ENCODE data around the gene CREB5. TPM values are rescaled to one million over a fixed set of nuclear protein-coding genes. Genes with fewer than 3 reads are reported as not detected.

CREB5 gene
- total and polyA plus RNA-seq, 2 experiments from 2014 or later, result 2.4 to 4.4 TPM

- no peak for TF ChIP-seq EZH2phosphoT487 (IDR thresholded peaks at IDR 0.05; ENCODE audit: unreplicated experiment)
- no peak for TF ChIP-seq CTCF (conservative IDR thresholded peaks at IDR 0.05; ENCODE audit: low read depth in 2 of 2)
- TF ChIP-seq, protein P1, sequence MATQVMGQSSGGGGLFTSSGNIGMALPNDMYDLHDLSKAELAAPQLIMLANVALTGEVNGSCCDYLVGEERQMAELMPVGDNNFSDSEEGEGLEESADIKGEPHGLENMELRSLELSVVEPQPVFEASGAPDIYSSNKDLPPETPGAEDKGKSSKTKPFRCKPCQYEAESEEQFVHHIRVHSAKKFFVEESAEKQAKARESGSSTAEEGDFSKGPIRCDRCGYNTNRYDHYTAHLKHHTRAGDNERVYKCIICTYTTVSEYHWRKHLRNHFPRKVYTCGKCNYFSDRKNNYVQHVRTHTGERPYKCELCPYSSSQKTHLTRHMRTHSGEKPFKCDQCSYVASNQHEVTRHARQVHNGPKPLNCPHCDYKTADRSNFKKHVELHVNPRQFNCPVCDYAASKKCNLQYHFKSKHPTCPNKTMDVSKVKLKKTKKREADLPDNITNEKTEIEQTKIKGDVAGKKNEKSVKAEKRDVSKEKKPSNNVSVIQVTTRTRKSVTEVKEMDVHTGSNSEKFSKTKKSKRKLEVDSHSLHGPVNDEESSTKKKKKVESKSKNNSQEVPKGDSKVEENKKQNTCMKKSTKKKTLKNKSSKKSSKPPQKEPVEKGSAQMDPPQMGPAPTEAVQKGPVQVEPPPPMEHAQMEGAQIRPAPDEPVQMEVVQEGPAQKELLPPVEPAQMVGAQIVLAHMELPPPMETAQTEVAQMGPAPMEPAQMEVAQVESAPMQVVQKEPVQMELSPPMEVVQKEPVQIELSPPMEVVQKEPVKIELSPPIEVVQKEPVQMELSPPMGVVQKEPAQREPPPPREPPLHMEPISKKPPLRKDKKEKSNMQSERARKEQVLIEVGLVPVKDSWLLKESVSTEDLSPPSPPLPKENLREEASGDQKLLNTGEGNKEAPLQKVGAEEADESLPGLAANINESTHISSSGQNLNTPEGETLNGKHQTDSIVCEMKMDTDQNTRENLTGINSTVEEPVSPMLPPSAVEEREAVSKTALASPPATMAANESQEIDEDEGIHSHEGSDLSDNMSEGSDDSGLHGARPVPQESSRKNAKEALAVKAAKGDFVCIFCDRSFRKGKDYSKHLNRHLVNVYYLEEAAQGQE (IDR thresholded peaks at IDR 0.05; ENCODE audit: unreplicated experiment), result no peak
- no peak for TF ChIP-seq POLR2AphosphoS5 (IDR thresholded peaks at IDR 0.05; ENCODE audit: low read depth)
- TF ChIP-seq CREB1 (CRISPR knock-in tag; IDR thresholded peaks at IDR 0.05; ENCODE audit: low read depth), result no peak
- TF ChIP-seq STAT1 (IDR thresholded peaks at IDR 0.05; ENCODE audit: unreplicated experiment), result no peak
- no peak for TF ChIP-seq ZNF331 (CRISPR knock-in tag; IDR thresholded peaks at IDR 0.05; ENCODE audit: low read depth)
- no peak for TF ChIP-seq ZNF114 (CRISPR knock-in tag; IDR thresholded peaks at IDR 0.05)
- TF ChIP-seq, protein P2, sequence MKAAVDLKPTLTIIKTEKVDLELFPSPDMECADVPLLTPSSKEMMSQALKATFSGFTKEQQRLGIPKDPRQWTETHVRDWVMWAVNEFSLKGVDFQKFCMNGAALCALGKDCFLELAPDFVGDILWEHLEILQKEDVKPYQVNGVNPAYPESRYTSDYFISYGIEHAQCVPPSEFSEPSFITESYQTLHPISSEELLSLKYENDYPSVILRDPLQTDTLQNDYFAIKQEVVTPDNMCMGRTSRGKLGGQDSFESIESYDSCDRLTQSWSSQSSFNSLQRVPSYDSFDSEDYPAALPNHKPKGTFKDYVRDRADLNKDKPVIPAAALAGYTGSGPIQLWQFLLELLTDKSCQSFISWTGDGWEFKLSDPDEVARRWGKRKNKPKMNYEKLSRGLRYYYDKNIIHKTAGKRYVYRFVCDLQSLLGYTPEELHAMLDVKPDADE (IDR thresholded peaks at IDR 0.05), result no peak
- no peak for TF ChIP-seq EZH2 (IDR thresholded peaks at IDR 0.05; ENCODE audit: low read depth, unreplicated experiment)
- no peak for TF ChIP-seq JUNB (IDR thresholded peaks at IDR 0.05; ENCODE audit: unreplicated experiment)
- TF ChIP-seq, protein P3, sequence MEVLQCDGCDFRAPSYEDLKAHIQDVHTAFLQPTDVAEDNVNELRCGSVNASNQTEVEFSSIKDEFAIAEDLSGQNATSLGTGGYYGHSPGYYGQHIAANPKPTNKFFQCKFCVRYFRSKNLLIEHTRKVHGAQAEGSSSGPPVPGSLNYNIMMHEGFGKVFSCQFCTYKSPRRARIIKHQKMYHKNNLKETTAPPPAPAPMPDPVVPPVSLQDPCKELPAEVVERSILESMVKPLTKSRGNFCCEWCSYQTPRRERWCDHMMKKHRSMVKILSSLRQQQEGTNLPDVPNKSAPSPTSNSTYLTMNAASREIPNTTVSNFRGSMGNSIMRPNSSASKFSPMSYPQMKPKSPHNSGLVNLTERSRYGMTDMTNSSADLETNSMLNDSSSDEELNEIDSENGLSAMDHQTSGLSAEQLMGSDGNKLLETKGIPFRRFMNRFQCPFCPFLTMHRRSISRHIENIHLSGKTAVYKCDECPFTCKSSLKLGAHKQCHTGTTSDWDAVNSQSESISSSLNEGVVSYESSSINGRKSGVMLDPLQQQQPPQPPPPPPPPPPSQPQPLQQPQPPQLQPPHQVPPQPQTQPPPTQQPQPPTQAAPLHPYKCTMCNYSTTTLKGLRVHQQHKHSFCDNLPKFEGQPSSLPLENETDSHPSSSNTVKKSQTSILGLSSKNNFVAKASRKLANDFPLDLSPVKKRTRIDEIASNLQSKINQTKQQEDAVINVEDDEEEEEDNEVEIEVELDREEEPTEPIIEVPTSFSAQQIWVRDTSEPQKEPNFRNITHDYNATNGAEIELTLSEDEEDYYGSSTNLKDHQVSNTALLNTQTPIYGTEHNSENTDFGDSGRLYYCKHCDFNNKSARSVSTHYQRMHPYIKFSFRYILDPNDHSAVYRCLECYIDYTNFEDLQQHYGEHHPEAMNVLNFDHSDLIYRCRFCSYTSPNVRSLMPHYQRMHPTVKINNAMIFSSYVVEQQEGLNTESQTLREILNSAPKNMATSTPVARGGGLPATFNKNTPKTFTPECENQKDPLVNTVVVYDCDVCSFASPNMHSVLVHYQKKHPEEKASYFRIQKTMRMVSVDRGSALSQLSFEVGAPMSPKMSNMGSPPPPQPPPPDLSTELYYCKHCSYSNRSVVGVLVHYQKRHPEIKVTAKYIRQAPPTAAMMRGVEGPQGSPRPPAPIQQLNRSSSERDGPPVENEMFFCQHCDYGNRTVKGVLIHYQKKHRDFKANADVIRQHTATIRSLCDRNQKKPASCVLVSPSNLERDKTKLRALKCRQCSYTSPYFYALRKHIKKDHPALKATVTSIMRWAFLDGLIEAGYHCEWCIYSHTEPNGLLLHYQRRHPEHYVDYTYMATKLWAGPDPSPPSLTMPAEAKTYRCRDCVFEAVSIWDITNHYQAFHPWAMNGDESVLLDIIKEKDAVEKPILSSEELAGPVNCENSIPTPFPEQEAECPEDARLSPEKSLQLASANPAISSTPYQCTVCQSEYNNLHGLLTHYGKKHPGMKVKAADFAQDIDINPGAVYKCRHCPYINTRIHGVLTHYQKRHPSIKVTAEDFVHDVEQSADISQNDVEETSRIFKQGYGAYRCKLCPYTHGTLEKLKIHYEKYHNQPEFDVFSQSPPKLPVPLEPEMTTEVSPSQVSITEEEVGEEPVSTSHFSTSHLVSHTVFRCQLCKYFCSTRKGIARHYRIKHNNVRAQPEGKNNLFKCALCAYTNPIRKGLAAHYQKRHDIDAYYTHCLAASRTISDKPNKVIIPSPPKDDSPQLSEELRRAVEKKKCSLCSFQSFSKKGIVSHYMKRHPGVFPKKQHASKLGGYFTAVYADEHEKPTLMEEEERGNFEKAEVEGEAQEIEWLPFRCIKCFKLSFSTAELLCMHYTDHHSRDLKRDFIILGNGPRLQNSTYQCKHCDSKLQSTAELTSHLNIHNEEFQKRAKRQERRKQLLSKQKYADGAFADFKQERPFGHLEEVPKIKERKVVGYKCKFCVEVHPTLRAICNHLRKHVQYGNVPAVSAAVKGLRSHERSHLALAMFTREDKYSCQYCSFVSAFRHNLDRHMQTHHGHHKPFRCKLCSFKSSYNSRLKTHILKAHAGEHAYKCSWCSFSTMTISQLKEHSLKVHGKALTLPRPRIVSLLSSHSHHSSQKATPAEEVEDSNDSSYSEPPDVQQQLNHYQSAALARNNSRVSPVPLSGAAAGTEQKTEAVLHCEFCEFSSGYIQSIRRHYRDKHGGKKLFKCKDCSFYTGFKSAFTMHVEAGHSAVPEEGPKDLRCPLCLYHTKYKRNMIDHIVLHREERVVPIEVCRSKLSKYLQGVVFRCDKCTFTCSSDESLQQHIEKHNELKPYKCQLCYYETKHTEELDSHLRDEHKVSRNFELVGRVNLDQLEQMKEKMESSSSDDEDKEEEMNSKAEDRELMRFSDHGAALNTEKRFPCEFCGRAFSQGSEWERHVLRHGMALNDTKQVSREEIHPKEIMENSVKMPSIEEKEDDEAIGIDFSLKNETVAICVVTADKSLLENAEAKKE (CRISPR knock-in tag; IDR thresholded peaks at IDR 0.05), result no peak
- no peaks in the 10 kb centered on the region for H3K79me2 ChIP-seq (replicated peaks; ENCODE audit: insufficient read depth)
- H3K36me3 ChIP-seq (ENCODE audit: insufficient read depth), result no peaks in the 10 kb centered on the region
- Mint-ChIP-seq H3K4me1 (peaks cover 29% of the 10 kb centered on the region), H3K27me3 (ENCODE audit: insufficient read depth, low read depth, poor library complexity) (no peaks in the 10 kb centered on the region), H3K4me3 (no peak overlapping the region), H3K9me3 (no peaks in the 10 kb centered on the region), H3K36me3 (ENCODE audit: low read depth) (no peaks in the 10 kb centered on the region), H3K27ac (no peak overlapping the region)
- H3F3A ChIP-seq (replicated peaks; ENCODE audit: low read depth), result no peaks in the 10 kb centered on the region
- no peak overlapping the region for H3K4me3 ChIP-seq
- peaks cover 16% of the 10 kb centered on the region for H3K4me1 ChIP-seq (ENCODE audit: insufficient read depth)
- no peak overlapping the region for H3K27ac ChIP-seq (ENCODE audit: low read depth)
- H3K27me3 ChIP-seq (ENCODE audit: insufficient read depth), result no peaks in the 10 kb centered on the region
- no peaks in the 10 kb centered on the region for H4K20me1 ChIP-seq (replicated peaks; ENCODE audit: insufficient read depth)
- H3K4me2 ChIP-seq, result no peak overlapping the region
- ATAC-seq (no peak), DNase-seq (ENCODE audit: low spot score) (no peak)
- 0 out of 2 replicates have a peak, but pooled peaks cover 4% of the 10 kb centered on the region for H3K9me2 ChIP-seq (ENCODE audit: insufficient read depth)
- no peak overlapping the region for H2AFZ ChIP-seq
Measured at GRCh38 chr7:28440055-28440601, 27.8 kb downstream of the CREB5 start.
